ENCODE data around the gene CNST. TPM values are rescaled to one million over a fixed set of nuclear protein-coding genes. Genes with fewer than 3 reads are reported as not detected.
"Not testable (repeated sequence)": the region's sequence is repeated elsewhere in the genome, so short reads cannot be mapped to it uniquely, and the experiment has no call there.

The CNST gene
- total and polyA plus RNA-seq, 5 donors from 2014 or later = 54.4 to 115 (median 66.6) TPM

- Histone ChIP-seq H3K36me3 (ENCODE audit: control insufficient read depth, insufficient read depth, low read length) (peaks cover 55% of the 10 kb centered on the region), H3K27me3 (ENCODE audit: control insufficient read depth, insufficient read depth, low read length) (no peaks in the 10 kb centered on the region), H3K9me3 (ENCODE audit: control insufficient read depth in 2 of 2, low read length in 2 of 2) (no peaks in the 10 kb centered on the region), H3K4me3 (ENCODE audit: low read depth, low read length) (no peak overlapping the region), H3K27ac (ENCODE audit: insufficient read depth, low read length, poor library complexity, severe bottlenecking) (no peak overlapping the region), H3K4me1 (ENCODE audit: control insufficient read depth, insufficient read depth, low read length, poor library complexity, severe bottlenecking) (peaks cover 38% of the 10 kb centered on the region)
- H3K4me1 Mint-ChIP-seq = peaks cover 50 to 85% (median 64%) of the 10 kb centered on the region in 4 donors
- H3K27ac Mint-ChIP-seq = peak overlapping the region in 2 of 3 donors; percentile 28 to 56
- DNase-seq = no peak
- H3K9me3 Mint-ChIP-seq = no peaks in the 10 kb centered on the region
- H3K4me3 Mint-ChIP-seq = peak overlapping the region in 2 of 4 donors; percentile 10 to 19
- no peaks in the 10 kb centered on the region for H3K27me3 Mint-ChIP-seq
- ATAC-seq (ENCODE audit: low read depth in 2 of 2) = no peak
- peaks cover 41% of the 10 kb centered on the region for H3K36me3 Mint-ChIP-seq
Observed at GRCh38 chr1:246597971-246598370, 31.7 kb downstream of the CNST start.

GRCh38 chr1:246599315-246599714 is 33.1 kb downstream of the CNST start:
- Mint-ChIP-seq H3K36me3 (peaks cover 46% of the 10 kb centered on the region), H3K9me3 (peaks cover 0 to 2% (median 0%) of the 10 kb centered on the region in 7 donors), H3K4me3 (peak overlapping the region in 3 of 4 donors; percentile 1 to 36 (median 32)), H3K4me1 (peaks cover 58 to 93% (median 73%) of the 10 kb centered on the region in 4 donors), H3K27ac (peak overlapping the region in 1 of 3 donors; percentile 43), H3K27me3 (no peaks in the 10 kb centered on the region)
- no peaks in the 10 kb centered on the region for H3K9me3 ChIP-seq (ENCODE audit: control insufficient read depth in 2 of 2, low read length in 2 of 2)
- peaks cover 48% of the 10 kb centered on the region for H3K36me3 ChIP-seq (ENCODE audit: control insufficient read depth, insufficient read depth, low read length)
- H3K27me3 ChIP-seq (ENCODE audit: control insufficient read depth, insufficient read depth, low read length) = no peaks in the 10 kb centered on the region
- H3K4me3 ChIP-seq (ENCODE audit: low read depth, low read length) = no peak overlapping the region
- H3K27ac ChIP-seq (ENCODE audit: insufficient read depth, low read length, poor library complexity, severe bottlenecking) = no peak overlapping the region
- H3K4me1 ChIP-seq (ENCODE audit: control insufficient read depth, insufficient read depth, low read length, poor library complexity, severe bottlenecking) = peaks cover 43% of the 10 kb centered on the region
- no peak for DNase-seq
- ATAC-seq (ENCODE audit: low read depth in 2 of 2) = no peak

- peaks cover 37% of the 10 kb centered on the region for H3K36me3 ChIP-seq (ENCODE audit: control insufficient read depth, insufficient read depth, low read length)
- Mint-ChIP-seq H3K36me3 (peaks cover 37% of the 10 kb centered on the region), H3K4me3 (peak overlapping the region in 3 of 4 donors; percentile 3 to 35 (median 28)), H3K4me1 (peaks cover 49 to 91% (median 67%) of the 10 kb centered on the region in 4 donors), H3K9me3 (peaks cover 0 to 2% (median 0%) of the 10 kb centered on the region in 7 donors), H3K27me3 (no peaks in the 10 kb centered on the region), H3K27ac (peak overlapping the region; percentile 72 to 80 (median 75))
- ATAC-seq (ENCODE audit: low read depth in 2 of 2) (no peak), DNase-seq (no peak)
- H3K4me1 ChIP-seq (ENCODE audit: control insufficient read depth, insufficient read depth, low read length, poor library complexity, severe bottlenecking) = peaks cover 36% of the 10 kb centered on the region
- H3K27me3 ChIP-seq (ENCODE audit: control insufficient read depth, insufficient read depth, low read length) = no peaks in the 10 kb centered on the region
- H3K4me3 ChIP-seq (ENCODE audit: low read depth, low read length) = no peak overlapping the region
- no peak overlapping the region for H3K27ac ChIP-seq (ENCODE audit: insufficient read depth, low read length, poor library complexity, severe bottlenecking)
- H3K9me3 ChIP-seq (ENCODE audit: control insufficient read depth in 2 of 2, low read length in 2 of 2) = no peaks in the 10 kb centered on the region
Observed at GRCh38 chr1:246600579-246600978, 34.3 kb downstream of the CNST start.

- H3K27me3 Mint-ChIP-seq = no peaks in the 10 kb centered on the region
- H3K4me1 Mint-ChIP-seq = peaks cover 36 to 77% (median 55%) of the 10 kb centered on the region in 4 donors
- H3K27ac Mint-ChIP-seq = peak overlapping the region in 2 of 3 donors; percentile 32 to 64
- Histone ChIP-seq H3K4me1 (ENCODE audit: control insufficient read depth, insufficient read depth, low read length, poor library complexity, severe bottlenecking) (peaks cover 36% of the 10 kb centered on the region), H3K27me3 (ENCODE audit: control insufficient read depth, insufficient read depth, low read length) (no peaks in the 10 kb centered on the region), H3K36me3 (ENCODE audit: control insufficient read depth, insufficient read depth, low read length) (peaks cover 21% of the 10 kb centered on the region), H3K4me3 (ENCODE audit: low read depth, low read length) (peak overlapping the region; percentile 29), H3K9me3 (ENCODE audit: control insufficient read depth in 2 of 2, low read length in 2 of 2) (no peaks in the 10 kb centered on the region), H3K27ac (ENCODE audit: insufficient read depth, low read length, poor library complexity, severe bottlenecking) (no peak overlapping the region)
- ATAC-seq (ENCODE audit: low read depth in 2 of 2) (peak; percentile 48 to 57), DNase-seq (peak in 1 of 3 donors; percentile 38)
- H3K36me3 Mint-ChIP-seq = peaks cover 25% of the 10 kb centered on the region
- peaks cover 0 to 2% (median 0%) of the 10 kb centered on the region in 7 donors for H3K9me3 Mint-ChIP-seq
- peak overlapping the region; percentile 19 to 83 (median 30) for H3K4me3 Mint-ChIP-seq
Observed at GRCh38 chr1:246602194-246602593, 35.9 kb downstream of the CNST start.

- Histone ChIP-seq H3K4me1 (ENCODE audit: control insufficient read depth, insufficient read depth, low read length, poor library complexity, severe bottlenecking) (peaks cover 40% of the 10 kb centered on the region), H3K36me3 (ENCODE audit: control insufficient read depth, insufficient read depth, low read length) (peaks cover 13% of the 10 kb centered on the region)
- peaks cover 32 to 77% (median 54%) of the 10 kb centered on the region in 4 donors for H3K4me1 Mint-ChIP-seq
- not testable (repeated sequence) for ATAC-seq (ENCODE audit: low read depth in 2 of 2); DNase-seq; H3K27ac Mint-ChIP-seq; H3K4me3 Mint-ChIP-seq; H3K9me3 Mint-ChIP-seq; H3K4me3 ChIP-seq (ENCODE audit: low read depth, low read length); H3K9me3 ChIP-seq (ENCODE audit: control insufficient read depth in 2 of 2, low read length in 2 of 2); H3K27me3 ChIP-seq (ENCODE audit: control insufficient read depth, insufficient read depth, low read length); H3K27ac ChIP-seq (ENCODE audit: insufficient read depth, low read length, poor library complexity, severe bottlenecking); H3K27me3 Mint-ChIP-seq
- peaks cover 19% of the 10 kb centered on the region for H3K36me3 Mint-ChIP-seq
Observed at GRCh38 chr1:246605231-246605630, 39.0 kb downstream of the CNST start.

GRCh38 chr1:246607462-246607861 is 41.2 kb downstream of the CNST start:
- H3K27me3 ChIP-seq (ENCODE audit: control insufficient read depth, insufficient read depth, low read length) = no peaks in the 10 kb centered on the region
- DNase-seq (no peak), ATAC-seq (ENCODE audit: low read depth in 2 of 2) (no peak)
- H3K27me3 Mint-ChIP-seq = no peaks in the 10 kb centered on the region
- no peaks in the 10 kb centered on the region for H3K9me3 ChIP-seq (ENCODE audit: control insufficient read depth in 2 of 2, low read length in 2 of 2)
- peaks cover 0 to 2% (median 0%) of the 10 kb centered on the region in 7 donors for H3K9me3 Mint-ChIP-seq
- peaks cover 6% of the 10 kb centered on the region for H3K36me3 ChIP-seq (ENCODE audit: control insufficient read depth, insufficient read depth, low read length)
- no peak overlapping the region for H3K4me3 ChIP-seq (ENCODE audit: low read depth, low read length)
- peaks cover 36% of the 10 kb centered on the region for H3K4me1 ChIP-seq (ENCODE audit: control insufficient read depth, insufficient read depth, low read length, poor library complexity, severe bottlenecking)
- no peak overlapping the region for H3K27ac ChIP-seq (ENCODE audit: insufficient read depth, low read length, poor library complexity, severe bottlenecking)
- peaks cover 31 to 78% (median 59%) of the 10 kb centered on the region in 4 donors for H3K4me1 Mint-ChIP-seq
- peaks cover 16% of the 10 kb centered on the region for H3K36me3 Mint-ChIP-seq
- peak overlapping the region in 1 of 4 donors; percentile 8 for H3K4me3 Mint-ChIP-seq
- H3K27ac Mint-ChIP-seq = peak overlapping the region in 1 of 3 donors; percentile 9

- Mint-ChIP-seq H3K27me3 (no peaks in the 10 kb centered on the region), H3K9me3 (no peaks in the 10 kb centered on the region), H3K4me3 (peak overlapping the region; percentile 22 to 44 (median 32)), H3K36me3 (peaks cover 9% of the 10 kb centered on the region), H3K4me1 (peaks cover 18 to 77% (median 56%) of the 10 kb centered on the region in 4 donors), H3K27ac (peak overlapping the region; percentile 64 to 91 (median 81))
- H3K4me3 ChIP-seq (ENCODE audit: low read depth, low read length) = peak overlapping the region; percentile 37
- peak overlapping the region; percentile 33 for H3K27ac ChIP-seq (ENCODE audit: insufficient read depth, low read length, poor library complexity, severe bottlenecking)
- H3K27me3 ChIP-seq (ENCODE audit: control insufficient read depth, insufficient read depth, low read length) = no peaks in the 10 kb centered on the region
- peaks cover 2% of the 10 kb centered on the region for H3K36me3 ChIP-seq (ENCODE audit: control insufficient read depth, insufficient read depth, low read length)
- H3K4me1 ChIP-seq (ENCODE audit: control insufficient read depth, insufficient read depth, low read length, poor library complexity, severe bottlenecking) = peaks cover 28% of the 10 kb centered on the region
- peak; percentile 55 to 63 for ATAC-seq (ENCODE audit: low read depth in 2 of 2)
- DNase-seq = peak in 1 of 3 donors; percentile 56
- H3K9me3 ChIP-seq (ENCODE audit: control insufficient read depth in 2 of 2, low read length in 2 of 2) = no peaks in the 10 kb centered on the region
Observed at GRCh38 chr1:246608616-246609376, 42.5 kb downstream of the CNST start.

Measured in CD4-positive, CD25-positive, alpha-beta regulatory T cell (primary cell).